GM19468 (cell line): ENCODE measurements around the gene NXPH1.

Source experiments
- ATAC-seq: cut with Tn5 transposase; IDR thresholded peaks from one replicate; pipeline ENCODE4 v1.9.1; 2021; ENCODE audit warnings: mild to moderate bottlenecking, moderate library complexity, moderate number of reproducible peaks; ENCODE audit not compliant: unreplicated experiment; ENCODE audit errors: extremely low read depth

NXPH1 gene

DNA sequence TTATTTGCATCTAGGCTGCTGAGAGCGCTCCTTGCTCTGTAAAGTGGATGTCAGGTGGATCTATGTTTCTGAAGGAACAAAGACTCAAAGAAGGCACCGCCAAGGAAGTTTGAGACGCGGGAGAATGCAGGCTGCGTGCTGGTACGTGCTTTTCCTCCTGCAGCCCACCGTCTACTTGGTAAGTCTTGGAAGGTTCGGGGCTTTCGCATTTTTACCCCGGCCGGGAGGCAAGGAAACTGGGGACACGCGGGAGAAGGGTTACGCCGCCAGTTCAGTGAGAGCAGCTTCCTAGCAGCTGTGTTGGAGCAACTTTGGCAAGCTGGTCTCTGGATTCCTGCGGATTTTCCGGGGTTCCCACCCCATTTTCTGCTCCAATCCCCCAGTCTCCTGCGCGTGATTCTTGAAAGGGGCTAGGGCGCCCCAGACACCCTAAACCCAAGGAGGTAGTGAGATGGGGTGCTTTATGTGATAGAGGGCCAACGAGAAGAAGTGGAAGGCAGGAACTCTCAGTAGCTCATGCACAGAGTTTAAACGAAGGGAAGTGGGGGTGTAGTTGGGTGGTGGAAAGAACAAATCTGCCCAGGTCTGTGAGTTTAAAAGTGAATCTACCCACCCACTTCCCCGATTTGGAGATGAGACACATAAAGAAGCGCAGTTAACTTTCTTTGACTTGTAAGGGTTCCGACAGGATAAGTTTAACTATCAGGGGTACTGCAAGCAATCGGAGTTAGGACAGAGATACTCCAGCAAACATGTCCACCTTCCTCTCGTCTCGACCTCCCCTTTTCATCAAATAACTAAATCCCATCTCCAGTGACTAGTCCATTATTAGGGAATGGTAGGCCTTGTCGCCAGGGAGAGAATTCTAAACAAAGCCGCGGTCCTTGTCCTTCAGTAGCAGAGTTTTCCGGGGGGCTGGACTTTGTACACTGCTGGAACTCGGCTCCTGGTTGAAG is 2.5 kb downstream of the NXPH1 start:
- ATAC-seq, result no peak

DNA sequence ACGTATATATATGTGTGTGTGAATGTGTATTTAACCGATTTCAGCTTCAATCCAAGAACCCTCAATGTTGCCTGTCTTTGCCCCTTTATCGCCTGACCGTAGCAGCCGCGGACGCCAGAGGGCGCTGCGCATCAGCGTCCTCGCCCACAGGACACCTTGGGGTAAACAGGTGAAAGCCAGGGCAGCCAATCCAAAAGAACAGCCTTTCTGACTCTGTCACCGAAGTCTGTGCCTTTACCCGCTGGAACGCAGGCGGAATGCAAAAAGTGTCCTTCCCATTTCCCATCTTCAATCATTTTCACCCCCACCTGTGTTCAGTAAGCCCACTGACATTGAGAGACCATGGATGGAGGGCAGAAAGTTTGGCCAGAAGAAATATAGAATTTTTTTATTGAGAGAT is 3.6 kb downstream of the NXPH1 start:
- ATAC-seq, result peak; percentile 88

DNA sequence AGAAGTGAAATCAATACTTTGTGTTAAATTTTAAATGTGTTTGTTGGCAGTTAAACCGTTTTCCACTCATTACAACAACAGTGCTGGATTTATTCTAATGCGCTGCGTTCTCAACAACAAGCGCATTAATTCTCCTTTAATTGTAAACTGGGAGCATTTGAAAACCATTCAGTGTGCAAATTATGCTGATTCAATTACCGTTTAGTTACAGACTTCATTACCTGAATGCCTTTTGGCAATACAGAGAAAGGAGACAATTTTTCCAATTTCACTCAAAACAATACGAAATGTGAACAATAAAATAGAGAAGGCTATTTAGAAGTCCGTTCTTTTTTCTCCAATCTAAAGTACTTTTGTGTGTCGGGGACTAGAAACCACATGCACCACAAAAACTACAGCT is 4.2 kb downstream of the NXPH1 start:
- ATAC-seq, result no peak

GRCh38 chr7:8440670-8441069 is 7.3 kb downstream of the NXPH1 start:
- ATAC-seq, result no peak

DNA sequence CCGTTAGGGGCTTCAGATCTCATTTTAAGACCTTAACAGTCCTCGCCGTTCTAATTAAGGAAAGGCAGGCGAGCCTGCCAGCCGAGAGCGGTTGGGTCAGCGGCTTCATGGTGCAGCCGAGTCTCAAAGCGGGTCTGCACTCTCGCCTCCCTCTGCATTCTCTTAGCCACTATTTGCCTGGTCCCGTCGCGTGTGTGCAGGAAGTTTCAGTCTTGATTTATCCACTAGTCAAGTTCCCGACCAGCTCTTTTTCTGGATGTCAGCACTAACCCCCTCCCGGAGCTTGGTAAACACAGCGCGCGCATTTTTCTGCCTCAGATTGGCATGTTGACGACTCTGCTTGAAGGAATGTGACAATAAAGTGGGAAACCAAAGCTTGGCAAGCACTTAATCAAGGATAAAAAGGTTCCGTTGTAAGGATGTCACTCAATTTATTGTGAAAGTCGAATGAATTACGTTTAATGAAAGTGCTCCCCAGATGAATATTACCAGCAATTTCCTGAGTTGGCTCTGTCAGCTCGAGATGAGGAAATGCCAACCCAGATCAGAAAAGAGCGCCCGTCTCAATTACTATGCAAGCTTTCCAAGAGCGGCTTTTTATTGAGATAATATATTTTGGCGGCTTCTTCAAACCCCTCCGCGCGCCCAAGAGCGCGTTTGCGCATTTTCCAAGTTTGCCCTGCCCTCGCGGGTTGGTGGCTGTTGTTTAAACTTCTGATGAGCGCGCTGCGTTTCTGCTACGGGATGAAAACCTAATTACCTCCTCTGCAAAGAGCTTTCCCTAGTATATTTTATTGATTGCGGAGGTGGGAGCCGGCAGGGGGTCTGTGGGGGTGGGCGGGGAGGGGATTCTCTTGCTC is 7.9 kb downstream of the NXPH1 start:
- no peak for ATAC-seq

- no peak for ATAC-seq
These were observed 8.8 kb downstream of the NXPH1 start for GRCh38 chr7:8442051-8442813.

DNA sequence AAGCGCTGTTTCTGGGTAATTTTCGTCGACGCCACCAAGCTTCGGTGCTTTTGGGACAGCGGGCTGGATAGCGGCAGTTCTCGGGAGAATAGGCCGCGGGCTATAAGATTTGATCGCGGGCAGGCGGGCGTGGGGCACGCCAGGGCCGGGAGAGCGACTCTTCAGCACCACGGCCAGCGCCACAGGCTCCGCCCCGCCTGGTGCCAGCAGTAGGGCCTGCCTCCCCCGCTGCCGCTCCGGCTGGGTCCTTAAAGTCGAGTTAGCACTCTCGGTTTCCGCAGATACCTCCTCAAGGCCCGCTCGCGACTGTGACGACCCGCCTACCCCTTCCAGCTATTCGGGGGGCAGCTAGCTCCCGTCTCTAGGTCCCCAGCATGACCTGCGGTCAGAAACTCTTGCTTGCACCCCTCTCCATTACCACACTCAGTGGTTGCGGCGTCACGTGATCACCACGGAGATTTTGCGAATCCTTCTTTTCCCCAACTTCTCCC is 9.4 kb downstream of the NXPH1 start:
- ATAC-seq, result peak; percentile 76

DNA sequence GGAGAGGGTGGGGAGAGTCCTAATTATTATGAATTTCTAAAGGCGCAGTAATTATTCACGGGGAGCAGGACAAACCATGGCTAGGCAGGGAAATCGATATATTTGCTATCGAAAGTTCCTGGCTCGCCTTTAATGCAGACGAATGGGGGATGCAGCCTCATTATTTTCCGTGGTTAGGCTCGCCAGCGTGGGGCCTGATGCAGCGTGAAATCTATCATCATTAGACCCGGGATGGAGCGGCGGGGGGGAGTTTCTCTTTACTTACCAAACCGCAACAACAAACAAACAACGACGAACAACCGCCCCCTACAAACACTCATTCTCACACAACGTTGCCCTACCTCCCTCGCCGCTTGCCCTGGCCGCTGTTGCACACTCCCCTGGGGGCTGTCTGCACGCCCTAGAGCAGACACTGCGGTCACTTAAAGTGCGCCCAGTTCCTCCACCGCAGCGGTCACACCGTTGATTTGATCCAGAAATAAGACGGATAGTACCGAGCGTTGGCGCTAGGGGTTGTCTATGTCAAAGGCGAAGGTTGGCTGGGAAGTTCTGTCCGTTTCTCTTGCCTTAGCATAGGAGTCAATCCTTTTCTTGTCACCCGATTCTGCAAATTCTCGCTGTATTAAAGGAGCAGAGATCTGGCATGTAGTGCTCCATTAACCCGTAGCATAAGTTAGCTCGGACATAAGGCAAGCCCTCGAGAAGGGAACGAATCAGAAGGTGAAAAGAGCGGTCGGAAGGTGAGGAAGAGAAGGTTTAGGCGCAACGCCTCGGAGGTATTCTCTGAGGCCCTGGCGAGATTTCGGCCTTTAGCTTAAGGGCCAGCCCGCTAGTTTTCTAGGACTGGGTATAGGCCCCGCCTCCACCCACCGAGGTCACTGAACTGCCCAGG is 10.4 kb downstream of the NXPH1 start:
- no peak for ATAC-seq

- ATAC-seq, result no peak
These were observed 11.0 kb downstream of the NXPH1 start for GRCh38 chr7:8444468-8444769.

- no peak for ATAC-seq
These were observed 20.1 kb downstream of the NXPH1 start for GRCh38 chr7:8453535-8453934.

GRCh38 chr7:8455426-8455825 is 22.0 kb downstream of the NXPH1 start:
- ATAC-seq, result no peak

DNA sequence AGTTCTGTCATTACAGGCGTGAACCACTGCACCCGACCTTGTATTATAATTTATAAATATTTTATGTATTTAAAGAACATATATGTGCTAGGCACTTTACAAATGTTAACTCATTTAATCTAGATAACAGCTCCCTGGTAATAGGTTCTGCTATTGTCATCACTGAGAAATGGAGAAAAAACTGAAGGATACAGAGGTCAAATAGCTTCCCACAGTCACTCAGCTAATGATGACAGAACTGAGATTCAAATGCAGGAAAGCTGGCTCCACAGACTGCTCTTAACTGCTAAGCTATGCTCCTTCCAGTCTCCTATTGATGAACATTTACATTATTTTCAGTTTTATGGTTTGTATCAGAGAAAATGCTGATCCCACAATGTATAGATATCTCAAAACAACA is 28.9 kb downstream of the NXPH1 start:
- no peak for ATAC-seq

GRCh38 chr7:8465338-8465737 is 31.9 kb downstream of the NXPH1 start:
- ATAC-seq, result no peak

- no peak for ATAC-seq
These were observed 47.1 kb downstream of the NXPH1 start for GRCh38 chr7:8480527-8480926.

GRCh38 chr7:8481096-8481495 is 47.7 kb downstream of the NXPH1 start:
- no peak for ATAC-seq

DNA sequence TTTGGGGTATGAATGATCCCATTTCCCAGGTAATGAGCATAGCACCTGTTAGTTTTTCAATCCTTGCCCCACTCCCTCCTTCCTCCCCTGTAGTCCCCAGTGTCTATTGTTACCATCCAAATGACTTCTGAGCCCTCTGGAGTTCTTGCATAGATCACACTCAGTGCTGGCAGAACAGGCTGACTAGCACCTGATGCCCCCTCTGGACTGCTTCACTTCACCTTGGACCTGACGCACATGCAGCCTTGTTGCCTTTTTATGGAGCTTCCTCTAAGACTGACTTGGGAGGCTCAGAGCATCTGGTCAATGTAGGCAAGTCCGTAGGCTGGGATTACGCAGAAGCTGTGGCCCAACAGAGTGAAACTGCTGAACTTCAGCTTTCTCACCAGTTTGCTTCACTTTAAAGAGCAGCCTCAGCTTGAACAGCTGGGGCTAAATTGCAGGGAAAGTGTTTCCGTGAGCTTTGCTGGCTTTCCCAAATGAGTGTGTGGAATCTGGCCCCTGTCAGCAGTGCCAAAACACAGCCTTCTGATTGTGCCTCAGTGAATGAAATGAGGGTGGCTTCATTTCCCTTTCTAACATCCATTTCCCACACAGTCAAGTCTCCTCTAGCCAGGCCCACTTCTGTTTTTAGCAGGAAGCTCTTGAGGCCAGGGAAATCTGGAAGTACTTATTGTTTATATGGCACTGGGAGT is 48.5 kb downstream of the NXPH1 start:
- no peak for ATAC-seq

DNA sequence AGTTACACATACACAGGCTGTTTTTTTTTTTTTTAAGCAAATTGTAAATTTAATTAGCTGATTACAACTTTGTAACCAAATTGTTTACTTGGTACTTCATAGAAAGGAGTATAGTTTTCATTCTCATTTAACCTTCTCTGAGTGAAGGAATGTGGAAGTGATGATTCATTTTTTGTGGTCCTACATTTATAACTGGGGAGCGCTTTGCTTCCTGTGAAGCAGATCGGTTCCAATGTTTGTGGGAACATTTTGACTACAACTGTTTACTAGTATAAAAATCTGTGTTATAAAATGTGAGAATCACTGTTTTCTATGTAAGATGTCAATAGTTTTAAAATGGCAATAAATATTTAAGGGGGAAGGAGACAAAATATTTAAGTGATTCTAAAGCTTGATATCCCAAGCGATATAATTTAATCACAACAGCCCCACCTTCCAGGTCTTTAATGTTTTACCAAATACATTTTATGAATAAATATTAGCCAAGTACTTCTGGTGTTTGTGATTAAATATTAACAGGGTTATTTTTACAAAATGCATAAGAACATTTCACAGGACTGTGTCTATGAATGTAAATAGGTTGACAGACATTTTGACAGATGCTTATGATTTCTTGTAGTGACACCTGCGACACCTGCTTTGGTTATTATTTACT is 57.1 kb downstream of the NXPH1 start:
- no peak for ATAC-seq

DNA sequence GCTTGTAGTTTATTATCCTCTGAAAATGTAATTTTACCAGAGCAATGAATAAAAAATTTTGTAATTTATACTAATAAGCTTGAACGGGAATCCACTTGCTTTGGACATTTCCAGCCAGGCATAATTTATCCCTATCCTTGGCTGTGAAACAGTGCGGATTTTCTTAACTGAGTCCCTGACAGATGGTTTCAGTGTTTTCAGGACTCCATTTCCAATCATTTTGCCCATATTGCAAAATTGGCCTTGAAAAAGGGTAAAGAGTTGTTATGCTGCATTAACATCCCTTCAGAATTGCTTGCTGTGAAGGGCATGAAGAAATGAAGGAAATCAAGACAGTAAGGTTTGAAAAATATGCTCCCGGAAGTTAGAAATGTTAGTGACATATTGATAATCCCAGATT is 57.7 kb downstream of the NXPH1 start:
- ATAC-seq, result no peak
